ENCODE measurements around the gene BLTP3B.
A peak's percentile ranks its signal among the peaks of the same experiment; 100 is the strongest.

BLTP3B gene

GRCh38 chr12:100120355-100120754 is 22.3 kb downstream of the BLTP3B start:
- DNase-seq (ENCODE audit: low spot score): no peak

GRCh38 chr12:100115291-100115690 is 27.4 kb downstream of the BLTP3B start:
- no peak for DNase-seq (ENCODE audit: low spot score)

- DNase-seq (ENCODE audit: low spot score): peak; percentile 35
Observed at GRCh38 chr12:100114574-100114973, 28.1 kb downstream of the BLTP3B start.

GRCh38 chr12:100110276-100110675 is 32.4 kb downstream of the BLTP3B start:
- no peak for DNase-seq (ENCODE audit: low spot score)

GRCh38 chr12:100106861-100107260 is 35.8 kb downstream of the BLTP3B start:
- no peak for DNase-seq (ENCODE audit: low spot score)

- no peak for DNase-seq (ENCODE audit: low spot score)
Observed at GRCh38 chr12:100105661-100106060, 37.0 kb downstream of the BLTP3B start.

- DNase-seq (ENCODE audit: low spot score): no peak
Observed at GRCh38 chr12:100101000-100101399, 41.7 kb downstream of the BLTP3B start.
